ENCODE data around the gene MRPL20. TPM values are rescaled to one million over a fixed set of nuclear protein-coding genes. Genes with fewer than 3 reads are reported as not detected.

MRPL20 gene
- total RNA-seq, 1 experiment from 2014 or later: 110 TPM

DNA sequence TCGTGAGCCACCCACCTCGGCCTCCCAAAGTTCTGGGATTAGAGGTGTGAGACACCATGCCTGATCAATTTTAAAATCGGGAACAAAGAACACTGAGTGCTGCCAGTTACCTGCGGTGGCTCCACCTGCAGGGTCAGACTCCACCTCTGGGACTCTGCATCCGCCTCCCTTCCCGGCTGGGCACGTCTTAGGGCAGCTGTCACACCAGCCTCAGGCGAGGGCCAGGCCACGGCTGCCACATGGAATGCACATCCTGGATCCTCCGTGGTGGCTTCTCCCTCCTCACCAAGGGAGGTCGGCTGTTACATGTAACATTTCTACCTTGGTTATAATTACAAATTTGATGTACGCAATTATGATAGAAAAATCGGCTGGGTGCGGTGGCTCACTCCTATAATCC, 42.8 kb downstream of the MRPL20 start:
- no peak overlapping the region for H3K4me3 ChIP-seq (ENCODE audit: low read depth, low read length)
- Mint-ChIP-seq H3K36me3 (ENCODE audit: insufficient read depth, unreplicated experiment) (no peaks in the 10 kb centered on the region), H3K4me1 (ENCODE audit: low read depth, unreplicated experiment) (peaks cover 8% of the 10 kb centered on the region), H3K4me3 (ENCODE audit: unreplicated experiment) (no peak overlapping the region), H3K9me3 (ENCODE audit: unreplicated experiment) (no peaks in the 10 kb centered on the region), H3K27me3 (ENCODE audit: insufficient read depth, unreplicated experiment) (no peaks in the 10 kb centered on the region), H3K27ac (ENCODE audit: unreplicated experiment) (no peak overlapping the region)
- no TSS peak for BruUV-seq (replicated peaks)
- intact Hi-C loops (cut with micrococcal nuclease; ENCODE audit: unreplicated experiment): no loop called here
- TF ChIP-seq, protein P1, sequence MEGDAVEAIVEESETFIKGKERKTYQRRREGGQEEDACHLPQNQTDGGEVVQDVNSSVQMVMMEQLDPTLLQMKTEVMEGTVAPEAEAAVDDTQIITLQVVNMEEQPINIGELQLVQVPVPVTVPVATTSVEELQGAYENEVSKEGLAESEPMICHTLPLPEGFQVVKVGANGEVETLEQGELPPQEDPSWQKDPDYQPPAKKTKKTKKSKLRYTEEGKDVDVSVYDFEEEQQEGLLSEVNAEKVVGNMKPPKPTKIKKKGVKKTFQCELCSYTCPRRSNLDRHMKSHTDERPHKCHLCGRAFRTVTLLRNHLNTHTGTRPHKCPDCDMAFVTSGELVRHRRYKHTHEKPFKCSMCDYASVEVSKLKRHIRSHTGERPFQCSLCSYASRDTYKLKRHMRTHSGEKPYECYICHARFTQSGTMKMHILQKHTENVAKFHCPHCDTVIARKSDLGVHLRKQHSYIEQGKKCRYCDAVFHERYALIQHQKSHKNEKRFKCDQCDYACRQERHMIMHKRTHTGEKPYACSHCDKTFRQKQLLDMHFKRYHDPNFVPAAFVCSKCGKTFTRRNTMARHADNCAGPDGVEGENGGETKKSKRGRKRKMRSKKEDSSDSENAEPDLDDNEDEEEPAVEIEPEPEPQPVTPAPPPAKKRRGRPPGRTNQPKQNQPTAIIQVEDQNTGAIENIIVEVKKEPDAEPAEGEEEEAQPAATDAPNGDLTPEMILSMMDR (IDR thresholded peaks at IDR 0.05; ENCODE audit: insufficient read depth in 1 of 2, low read depth in 1 of 2, low read length in 1 of 2, severe bottlenecking in 1 of 2, unreplicated experiment in 1 of 2): no peak
- no peaks in the 10 kb centered on the region for H3K9me3 ChIP-seq
- CTCF ChIA-PET: no interaction called here
- H3K27me3 ChIP-seq (replicated peaks; ENCODE audit: control insufficient read depth, insufficient read depth, low read length): no peaks in the 10 kb centered on the region
- no peaks in the 10 kb centered on the region for H3K36me3 ChIP-seq (ENCODE audit: control insufficient read depth, insufficient read depth, low read length)
- POLR2A ChIA-PET: no interaction called here
- H3K4me1 ChIP-seq: peaks cover 17% of the 10 kb centered on the region
- no peak for DNase-seq

DNA sequence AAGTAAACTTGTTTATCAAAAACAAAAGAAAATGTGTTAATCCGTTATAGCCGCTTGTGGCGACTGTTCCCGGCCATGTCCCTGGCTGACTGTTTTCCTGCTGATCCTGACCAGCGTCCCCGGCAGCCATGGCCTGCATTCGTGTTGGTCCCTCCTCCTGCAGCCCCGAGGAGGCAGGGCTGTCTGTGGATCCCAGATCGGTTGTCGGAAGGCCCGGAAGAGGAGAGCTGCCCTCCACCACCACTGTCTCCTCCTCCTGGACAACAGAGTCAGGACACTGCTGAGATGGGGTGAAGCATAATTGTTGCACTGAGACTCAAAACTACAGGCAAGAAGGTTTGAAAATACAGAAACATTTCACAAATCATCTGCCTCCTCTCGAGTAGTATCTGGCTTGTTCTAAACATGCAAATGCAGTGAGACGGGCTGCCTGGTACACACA, 45.1 kb downstream of the MRPL20 start:
- ChIA-PET CTCF (no interaction called here), POLR2A (no interaction called here)
- Histone ChIP-seq H3K36me3 (ENCODE audit: control insufficient read depth, insufficient read depth, low read length) (no peaks in the 10 kb centered on the region), H3K4me3 (ENCODE audit: low read depth, low read length) (no peak overlapping the region), H3K27me3 (replicated peaks; ENCODE audit: control insufficient read depth, insufficient read depth, low read length) (no peaks in the 10 kb centered on the region), H3K9me3 (no peaks in the 10 kb centered on the region), H3K4me1 (peaks cover 21% of the 10 kb centered on the region)
- no peaks in the 10 kb centered on the region for H3K9me3 Mint-ChIP-seq (ENCODE audit: unreplicated experiment)
- no peaks in the 10 kb centered on the region for H3K27me3 Mint-ChIP-seq (ENCODE audit: insufficient read depth, unreplicated experiment)
- no peak overlapping the region for H3K4me3 Mint-ChIP-seq (ENCODE audit: unreplicated experiment)
- H3K36me3 Mint-ChIP-seq (ENCODE audit: insufficient read depth, unreplicated experiment): peaks cover 9% of the 10 kb centered on the region
- TF ChIP-seq, protein P1 (IDR thresholded peaks at IDR 0.05; ENCODE audit: insufficient read depth in 1 of 2, low read depth in 1 of 2, low read length in 1 of 2, severe bottlenecking in 1 of 2, unreplicated experiment in 1 of 2): no peak
- H3K27ac Mint-ChIP-seq (ENCODE audit: unreplicated experiment): no peak overlapping the region
- H3K4me1 Mint-ChIP-seq (ENCODE audit: low read depth, unreplicated experiment): peaks cover 8% of the 10 kb centered on the region
- DNase-seq: no peak
- intact Hi-C loops (cut with micrococcal nuclease; ENCODE audit: unreplicated experiment): no loop called here
- no TSS peak for BruUV-seq (replicated peaks)

DNA sequence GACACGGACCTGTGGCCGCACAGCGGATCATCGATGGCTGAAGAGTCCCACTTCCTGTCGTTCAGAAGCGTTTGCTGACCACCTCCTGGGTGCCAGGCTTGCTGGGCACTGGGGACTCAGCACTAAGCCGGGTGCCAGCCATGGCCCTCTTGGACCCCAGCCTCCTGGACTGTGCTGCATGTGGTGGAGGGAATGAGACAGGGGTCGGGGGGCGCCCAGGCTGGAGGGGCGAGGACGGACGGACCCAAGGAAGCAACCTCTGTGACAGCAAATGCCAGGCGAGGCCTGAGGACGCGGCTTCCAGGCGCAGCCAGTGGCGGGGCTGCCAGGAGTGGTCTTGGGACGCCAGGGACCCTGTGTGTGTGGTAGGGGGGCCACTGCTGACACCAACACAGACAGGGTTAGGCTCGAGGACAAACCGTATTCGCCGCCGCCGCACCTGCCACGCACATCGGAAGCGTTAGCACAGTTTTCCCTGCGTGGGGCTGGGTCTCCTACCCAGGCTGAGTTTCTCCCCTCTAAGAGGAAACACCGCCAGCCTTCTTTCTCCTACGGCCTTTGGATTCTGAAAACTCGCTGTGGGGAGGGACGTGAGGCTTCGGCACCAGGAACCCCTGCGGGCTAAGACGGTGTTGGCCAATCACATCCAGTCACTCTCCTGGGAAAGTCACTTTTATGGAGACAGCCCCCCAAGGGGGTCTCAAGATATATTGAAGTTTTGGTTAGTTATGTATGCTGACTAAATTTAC, 45.7 kb downstream of the MRPL20 start:
- peak overlapping the region; percentile 84 for H3K27ac Mint-ChIP-seq (ENCODE audit: unreplicated experiment)
- TF ChIP-seq, protein P1 (IDR thresholded peaks at IDR 0.05; ENCODE audit: insufficient read depth in 1 of 2, low read depth in 1 of 2, low read length in 1 of 2, severe bottlenecking in 1 of 2, unreplicated experiment in 1 of 2): no peak
- peak overlapping the region; percentile 25 for H3K4me3 Mint-ChIP-seq (ENCODE audit: unreplicated experiment)
- no peaks in the 10 kb centered on the region for H3K27me3 Mint-ChIP-seq (ENCODE audit: insufficient read depth, unreplicated experiment)
- no TSS peak for BruUV-seq (replicated peaks)
- H3K36me3 ChIP-seq (ENCODE audit: control insufficient read depth, insufficient read depth, low read length): no peaks in the 10 kb centered on the region
- peaks cover 9% of the 10 kb centered on the region for H3K36me3 Mint-ChIP-seq (ENCODE audit: insufficient read depth, unreplicated experiment)
- no peak overlapping the region for H3K4me3 ChIP-seq (ENCODE audit: low read depth, low read length)
- no peaks in the 10 kb centered on the region for H3K9me3 ChIP-seq
- ChIA-PET POLR2A (no interaction called here), CTCF (no interaction called here)
- H3K27me3 ChIP-seq (replicated peaks; ENCODE audit: control insufficient read depth, insufficient read depth, low read length): no peaks in the 10 kb centered on the region
- H3K4me1 Mint-ChIP-seq (ENCODE audit: low read depth, unreplicated experiment): peaks cover 8% of the 10 kb centered on the region
- H3K9me3 Mint-ChIP-seq (ENCODE audit: unreplicated experiment): no peaks in the 10 kb centered on the region
- intact Hi-C loops (cut with micrococcal nuclease; ENCODE audit: unreplicated experiment): no loop called here
- H3K4me1 ChIP-seq: peaks cover 21% of the 10 kb centered on the region
- DNase-seq: no peak
